HG03060 (cell line): ENCODE results near the gene HSPA12A.

Experiments
- ATAC-seq: cut with Tn5 transposase; IDR thresholded peaks from one replicate; pipeline ENCODE4 v1.9.1; 2021; ENCODE audit warnings: low read depth, moderate number of reproducible peaks; ENCODE audit not compliant: unreplicated experiment

HSPA12A gene

GRCh38 chr10:116747325-116747724 lies 5.0 kb upstream of the HSPA12A start:
- no peak for ATAC-seq

GRCh38 chr10:116744885-116745284 lies 2.5 kb upstream of the HSPA12A start:
- no peak for ATAC-seq

- no peak for ATAC-seq
These were observed 1.9 kb upstream of the HSPA12A start for GRCh38 chr10:116744163-116744753.

- ATAC-seq = no peak
These were observed 1.1 kb upstream of the HSPA12A start for GRCh38 chr10:116743266-116744064.

- ATAC-seq = no peak
These were observed 695 bp downstream of the HSPA12A start for GRCh38 chr10:116741391-116742351.

GRCh38 chr10:116740971-116741370 lies 1.4 kb downstream of the HSPA12A start:
- ATAC-seq = no peak

- ATAC-seq = no peak
These were observed 4.0 kb downstream of the HSPA12A start for GRCh38 chr10:116738339-116738738.

- no peak for ATAC-seq
These were observed 4.6 kb downstream of the HSPA12A start for GRCh38 chr10:116737627-116738327.

- ATAC-seq = no peak
These were observed 8.8 kb downstream of the HSPA12A start for GRCh38 chr10:116733566-116733965.

- no peak for ATAC-seq
These were observed 9.8 kb downstream of the HSPA12A start for GRCh38 chr10:116732573-116732972.

GRCh38 chr10:116730464-116731260 lies 11.7 kb downstream of the HSPA12A start:
- ATAC-seq = no peak

GRCh38 chr10:116729243-116729642 lies 13.1 kb downstream of the HSPA12A start:
- no peak for ATAC-seq

- ATAC-seq = no peak
These were observed 13.8 kb downstream of the HSPA12A start for GRCh38 chr10:116728526-116729096.

- no peak for ATAC-seq
These were observed 18.7 kb downstream of the HSPA12A start for GRCh38 chr10:116723428-116724281.

GRCh38 chr10:116722736-116723427 lies 19.5 kb downstream of the HSPA12A start:
- ATAC-seq = no peak

GRCh38 chr10:116721547-116722392 lies 20.6 kb downstream of the HSPA12A start:
- ATAC-seq = no peak
